Skeletal muscle satellite cell (primary cell): ENCODE results near the gene ANO2.

Experiments used
- H3K27me3 ChIP-seq: 2 replicates; pipeline ENCODE4 v1.7.0; 2013; ENCODE audit warnings: low read length; ENCODE audit not compliant: control insufficient read depth, insufficient read depth
- H3K36me3 ChIP-seq: 2 replicates; pipeline ENCODE4 v1.7.0; 2013; ENCODE audit warnings: mild to moderate bottlenecking, control low read depth, low read length; ENCODE audit not compliant: insufficient read depth
- H3K4me1 ChIP-seq: 2 replicates; pipeline ENCODE4 v1.7.0; 2013; ENCODE audit warnings: low read length; ENCODE audit not compliant: control insufficient read depth, insufficient read depth
- H3K4me2 ChIP-seq: 2 replicates; pipeline ENCODE4 v1.7.0; 2013; ENCODE audit warnings: mild to moderate bottlenecking, low read length
- H3K4me3 ChIP-seq: 2 replicates; pipeline ENCODE4 v1.7.0; 2013; ENCODE audit warnings: low read length
- H3K9ac ChIP-seq: 2 replicates; pipeline ENCODE4 v1.7.0; 2013; ENCODE audit warnings: mild to moderate bottlenecking, low read depth, low read length, moderate library complexity
- H3K9me3 ChIP-seq: replicated peaks from 2 replicates; pipeline ENCODE4 v1.7.0; 2013; ENCODE audit warnings: mild to moderate bottlenecking, control low read depth, low read length

The ANO2 gene

DNA sequence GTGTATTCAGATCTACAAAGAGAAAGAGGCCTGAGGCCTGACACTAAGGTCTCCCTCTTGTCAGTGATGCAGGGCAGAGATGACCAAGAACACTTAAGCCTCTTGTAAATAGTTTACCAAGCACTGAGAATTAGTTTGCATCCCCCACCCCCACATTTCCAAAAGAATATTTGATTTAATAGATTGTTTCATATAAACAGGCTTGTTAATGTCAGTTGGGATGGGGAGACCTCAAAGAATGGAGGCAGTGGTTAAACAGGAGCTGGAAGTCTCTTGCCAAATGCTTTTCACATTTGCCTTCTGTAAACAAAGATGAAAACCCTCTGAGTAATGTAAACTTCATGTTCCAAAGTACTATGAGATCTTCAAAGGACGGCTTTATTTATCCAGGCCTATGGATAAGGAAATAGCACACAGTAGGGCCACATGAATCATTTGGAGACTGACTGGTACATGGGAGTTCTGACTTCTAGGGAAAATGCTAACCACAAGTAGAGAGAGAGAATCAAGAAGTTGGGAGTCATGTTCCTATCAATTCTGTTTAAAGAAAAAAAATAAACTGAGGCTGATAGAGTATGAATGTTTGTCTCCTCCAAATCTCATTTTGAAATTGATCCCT, 234.7 kb downstream of the ANO2 start:
- H3K27me3 ChIP-seq: no peaks in the 10 kb centered on the region
- no peaks in the 10 kb centered on the region for H3K9me3 ChIP-seq
- no peak overlapping the region for H3K4me3 ChIP-seq
- H3K36me3 ChIP-seq: no peaks in the 10 kb centered on the region
- H3K4me2 ChIP-seq: no peak overlapping the region
- H3K9ac ChIP-seq: no peak overlapping the region
- no peaks in the 10 kb centered on the region for H3K4me1 ChIP-seq

DNA sequence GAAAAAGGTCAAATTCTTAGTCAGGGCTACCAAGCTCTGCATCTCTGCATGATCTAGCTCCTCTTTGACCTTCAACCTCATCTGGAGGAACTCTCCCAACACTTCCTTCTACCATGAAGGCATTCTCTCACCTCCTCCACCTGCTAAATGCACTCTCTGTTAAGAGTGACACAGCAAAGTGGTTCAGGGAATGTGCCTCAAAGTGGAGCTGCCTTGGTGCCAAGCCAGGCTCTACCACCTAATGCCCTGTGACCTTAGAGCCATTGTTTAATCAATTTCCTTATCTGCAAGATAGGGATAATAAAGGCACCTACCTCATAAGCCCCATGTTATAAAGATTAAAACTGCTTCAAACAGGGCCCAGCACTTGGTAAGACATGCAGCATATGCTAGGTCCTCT, 236.7 kb downstream of the ANO2 start:
- Histone ChIP-seq H3K4me2 (no peak overlapping the region), H3K27me3 (peaks cover 2% of the 10 kb centered on the region), H3K4me1 (no peaks in the 10 kb centered on the region), H3K36me3 (no peaks in the 10 kb centered on the region), H3K9me3 (no peaks in the 10 kb centered on the region), H3K4me3 (no peak overlapping the region), H3K9ac (no peak overlapping the region)

DNA sequence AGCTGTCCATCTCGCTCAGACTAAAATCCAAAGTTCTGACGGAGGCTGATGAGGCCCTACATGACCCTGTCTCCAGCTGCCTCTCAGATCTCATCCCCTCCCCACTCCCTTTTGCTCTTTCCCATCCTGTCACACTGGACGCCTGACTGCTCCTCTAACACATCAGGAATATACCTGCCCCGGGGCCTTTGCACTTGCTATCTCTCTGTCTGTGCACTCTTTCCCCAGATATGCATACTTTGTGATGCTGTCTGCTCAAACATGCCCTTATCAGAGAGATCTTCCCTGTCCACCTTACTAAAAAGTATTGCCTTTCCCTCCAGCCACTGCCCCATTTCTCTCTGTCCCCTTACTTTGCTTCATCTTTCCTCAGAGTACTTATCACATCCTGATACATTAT, 238.8 kb downstream of the ANO2 start:
- no peaks in the 10 kb centered on the region for H3K9me3 ChIP-seq
- H3K27me3 ChIP-seq: peaks cover 2% of the 10 kb centered on the region
- H3K36me3 ChIP-seq: no peaks in the 10 kb centered on the region
- H3K4me2 ChIP-seq: no peak overlapping the region
- H3K9ac ChIP-seq: no peak overlapping the region
- no peaks in the 10 kb centered on the region for H3K4me1 ChIP-seq
- H3K4me3 ChIP-seq: no peak overlapping the region

DNA sequence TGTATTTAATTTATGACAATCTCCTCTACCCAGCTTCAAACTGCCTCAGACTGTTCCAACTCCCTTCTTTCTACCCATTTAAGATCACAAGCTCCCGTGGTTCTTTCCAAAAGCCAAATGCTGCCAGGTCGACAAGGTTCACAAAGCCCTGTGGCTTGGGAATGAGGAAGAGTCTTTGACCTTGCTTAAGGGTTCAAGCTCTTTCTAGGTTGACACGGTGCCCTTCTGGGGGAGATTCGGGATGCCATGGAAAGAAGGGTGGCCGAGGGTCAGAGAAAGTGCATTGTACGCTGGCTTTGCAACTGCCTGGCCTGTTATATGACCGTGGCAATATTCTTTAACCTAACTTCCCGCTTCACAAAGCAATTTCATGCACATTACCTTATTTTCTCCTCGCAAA, 239.3 kb downstream of the ANO2 start:
- Histone ChIP-seq H3K36me3 (no peaks in the 10 kb centered on the region), H3K4me2 (no peak overlapping the region), H3K9ac (no peak overlapping the region), H3K4me3 (no peak overlapping the region), H3K27me3 (peaks cover 2% of the 10 kb centered on the region), H3K9me3 (no peaks in the 10 kb centered on the region), H3K4me1 (no peaks in the 10 kb centered on the region)

DNA sequence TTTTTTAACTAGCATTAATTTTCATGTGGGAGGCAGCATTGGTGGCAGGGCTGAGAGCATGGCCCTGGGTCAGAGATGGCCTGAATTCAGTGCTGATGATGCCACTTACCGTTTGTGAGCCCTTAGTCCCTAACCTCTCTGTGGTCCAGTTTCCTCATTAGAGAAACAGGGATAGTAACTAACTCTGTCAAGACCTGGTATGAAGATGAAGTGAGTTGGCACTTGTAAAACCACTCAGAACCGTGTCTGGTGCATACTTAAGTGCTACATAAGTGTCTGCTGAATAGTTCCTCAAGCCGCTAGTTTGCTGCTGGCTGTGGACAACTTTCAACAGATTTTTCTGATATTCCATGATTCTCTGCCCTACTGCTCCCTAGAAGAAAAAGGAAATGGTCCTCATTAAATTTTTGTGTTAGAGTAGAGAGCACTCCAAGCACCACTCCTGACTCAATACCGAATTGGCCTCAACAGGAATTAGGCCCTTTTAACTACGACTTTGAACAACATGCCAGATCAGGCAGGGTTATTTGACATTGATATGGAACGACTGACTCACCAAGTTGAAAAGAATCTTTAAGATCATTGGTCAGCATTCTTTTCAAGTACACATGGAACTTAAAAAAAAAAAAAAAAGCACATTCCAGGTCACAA, 250.2 kb downstream of the ANO2 start:
- Histone ChIP-seq H3K27me3 (no peaks in the 10 kb centered on the region), H3K9me3 (no peaks in the 10 kb centered on the region), H3K4me1 (no peaks in the 10 kb centered on the region), H3K36me3 (no peaks in the 10 kb centered on the region), H3K4me3 (no peak overlapping the region), H3K4me2 (no peak overlapping the region), H3K9ac (no peak overlapping the region)

DNA sequence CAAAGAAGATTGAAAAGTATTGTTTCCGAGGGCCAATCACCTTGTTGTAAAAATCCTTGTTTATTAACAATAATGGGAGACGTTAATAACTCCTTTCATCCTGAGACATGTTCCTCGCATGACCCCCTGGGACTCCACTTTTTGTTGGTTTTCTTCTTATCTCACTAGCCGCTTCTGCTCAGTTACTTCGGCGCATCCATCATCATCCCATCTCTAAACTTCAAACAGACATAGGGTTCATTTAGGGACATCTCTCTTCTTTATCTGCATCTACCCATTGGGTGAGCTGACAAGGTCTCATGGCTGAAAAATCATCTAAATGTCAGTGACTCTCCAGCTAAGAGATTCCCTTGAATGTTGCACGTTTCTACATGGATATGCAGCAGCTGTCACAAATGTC, 252.2 kb downstream of the ANO2 start:
- H3K9ac ChIP-seq: no peak overlapping the region
- H3K4me3 ChIP-seq: no peak overlapping the region
- H3K4me2 ChIP-seq: no peak overlapping the region
- no peaks in the 10 kb centered on the region for H3K36me3 ChIP-seq
- no peaks in the 10 kb centered on the region for H3K27me3 ChIP-seq
- no peaks in the 10 kb centered on the region for H3K4me1 ChIP-seq
- H3K9me3 ChIP-seq: no peaks in the 10 kb centered on the region

DNA sequence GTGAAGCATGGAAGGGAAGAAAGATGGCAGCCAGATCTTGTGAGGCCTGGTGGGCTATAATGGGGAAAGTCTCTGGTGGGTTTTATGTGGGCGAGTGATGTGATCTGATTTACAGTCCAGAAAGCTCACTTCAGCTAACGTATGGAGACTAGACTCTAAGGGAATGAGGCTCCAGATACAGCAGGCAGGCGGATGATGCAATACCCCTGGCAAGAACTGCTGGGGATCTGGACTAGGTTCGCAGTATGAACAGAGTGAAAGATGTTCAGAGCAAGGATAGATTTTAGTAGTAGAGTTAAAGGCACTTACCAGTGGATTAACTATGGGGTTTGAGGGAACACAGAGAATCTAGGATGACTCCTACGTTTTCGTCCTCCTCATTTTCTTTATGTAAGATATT, 253.1 kb downstream of the ANO2 start:
- H3K4me3 ChIP-seq: no peak overlapping the region
- H3K36me3 ChIP-seq: no peaks in the 10 kb centered on the region
- no peak overlapping the region for H3K4me2 ChIP-seq
- no peaks in the 10 kb centered on the region for H3K4me1 ChIP-seq
- no peak overlapping the region for H3K9ac ChIP-seq
- no peaks in the 10 kb centered on the region for H3K9me3 ChIP-seq
- no peaks in the 10 kb centered on the region for H3K27me3 ChIP-seq

DNA sequence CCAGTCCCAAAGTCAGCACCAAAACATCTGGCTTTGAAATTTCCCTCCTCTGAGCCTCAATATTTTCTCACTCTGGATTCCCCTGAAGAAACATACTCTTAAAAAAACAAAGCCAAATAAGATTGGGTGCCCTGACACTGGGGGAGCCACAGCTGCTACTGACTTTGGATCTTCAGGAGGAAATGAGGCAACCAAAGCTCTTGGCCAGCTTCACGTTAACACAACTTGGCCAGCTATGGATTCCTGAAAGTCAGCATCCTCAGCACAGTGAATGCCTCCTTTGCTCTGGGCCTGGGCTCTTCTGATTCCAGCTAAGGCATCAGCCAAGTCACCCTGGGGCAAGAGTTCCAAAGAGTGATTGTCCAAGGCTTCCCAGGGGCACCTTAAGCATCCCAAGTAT, 254.8 kb downstream of the ANO2 start:
- Histone ChIP-seq H3K4me2 (no peak overlapping the region), H3K9ac (no peak overlapping the region), H3K9me3 (no peaks in the 10 kb centered on the region), H3K27me3 (no peaks in the 10 kb centered on the region), H3K4me3 (no peak overlapping the region), H3K4me1 (no peaks in the 10 kb centered on the region), H3K36me3 (no peaks in the 10 kb centered on the region)

DNA sequence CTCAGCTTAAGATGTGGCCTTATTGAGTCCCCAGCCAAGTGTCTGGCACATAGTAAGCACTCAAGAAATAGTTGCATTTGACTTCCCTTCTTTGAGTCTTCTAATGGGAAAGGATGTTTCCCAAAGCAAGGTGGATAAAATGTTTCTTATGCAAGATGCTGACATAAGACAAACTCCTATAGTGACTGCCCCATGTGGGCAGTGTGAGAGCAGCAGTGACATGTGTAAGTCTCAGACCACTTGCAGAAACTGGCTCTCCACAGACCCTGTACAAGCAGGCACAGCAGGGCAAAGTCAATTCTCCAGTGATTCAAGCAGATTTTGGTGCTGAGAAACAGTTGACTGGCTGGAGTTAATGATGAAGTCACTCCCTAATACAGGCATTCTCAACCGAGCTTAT, 255.3 kb downstream of the ANO2 start:
- Histone ChIP-seq H3K4me1 (no peaks in the 10 kb centered on the region), H3K9me3 (no peaks in the 10 kb centered on the region), H3K9ac (no peak overlapping the region), H3K4me2 (no peak overlapping the region), H3K36me3 (no peaks in the 10 kb centered on the region), H3K4me3 (no peak overlapping the region), H3K27me3 (no peaks in the 10 kb centered on the region)

DNA sequence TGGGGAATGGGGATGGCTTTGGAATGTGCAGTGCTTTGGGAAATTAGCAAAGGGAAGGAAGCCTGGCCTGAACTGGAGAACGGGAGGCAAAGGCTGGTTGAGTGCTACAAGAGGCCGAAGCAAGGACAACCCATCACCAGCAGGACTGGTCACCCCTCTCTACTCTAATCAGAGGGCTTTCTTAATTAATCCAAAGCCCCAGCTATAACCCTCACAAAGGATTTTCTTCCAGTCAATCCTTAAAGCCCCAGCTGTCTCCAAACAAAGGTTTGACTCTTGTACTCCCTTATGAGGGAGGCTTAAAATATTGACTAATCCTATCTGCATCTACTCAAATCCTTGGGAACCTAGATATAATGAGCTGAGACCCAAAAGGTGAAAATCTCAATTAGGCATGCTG, 256.8 kb downstream of the ANO2 start:
- Histone ChIP-seq H3K9me3 (no peaks in the 10 kb centered on the region), H3K4me1 (no peaks in the 10 kb centered on the region), H3K4me3 (no peak overlapping the region), H3K27me3 (no peaks in the 10 kb centered on the region), H3K36me3 (no peaks in the 10 kb centered on the region), H3K9ac (no peak overlapping the region), H3K4me2 (no peak overlapping the region)

DNA sequence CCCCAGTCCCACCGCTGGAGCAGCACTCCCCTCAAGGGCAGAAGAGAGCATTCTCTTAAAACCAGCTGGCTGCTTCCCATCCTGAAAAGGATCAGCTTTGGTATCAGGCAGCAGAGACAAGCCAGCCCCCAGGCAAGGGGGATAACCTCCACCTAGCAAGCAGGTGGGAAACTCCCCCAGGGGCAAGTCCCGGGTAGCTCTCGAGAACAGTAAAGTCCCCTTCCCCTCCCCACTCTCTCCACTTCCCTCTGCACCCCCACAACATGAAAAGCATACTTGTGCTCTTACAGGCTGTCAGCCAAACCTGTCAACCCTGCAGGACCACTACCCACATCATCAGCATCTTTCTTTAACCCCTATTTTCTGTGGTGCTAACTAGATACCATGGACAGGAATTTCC, 259.1 kb downstream of the ANO2 start:
- H3K9me3 ChIP-seq: no peaks in the 10 kb centered on the region
- no peaks in the 10 kb centered on the region for H3K27me3 ChIP-seq
- no peak overlapping the region for H3K9ac ChIP-seq
- H3K4me2 ChIP-seq: no peak overlapping the region
- H3K4me1 ChIP-seq: no peaks in the 10 kb centered on the region
- H3K4me3 ChIP-seq: no peak overlapping the region
- no peaks in the 10 kb centered on the region for H3K36me3 ChIP-seq

DNA sequence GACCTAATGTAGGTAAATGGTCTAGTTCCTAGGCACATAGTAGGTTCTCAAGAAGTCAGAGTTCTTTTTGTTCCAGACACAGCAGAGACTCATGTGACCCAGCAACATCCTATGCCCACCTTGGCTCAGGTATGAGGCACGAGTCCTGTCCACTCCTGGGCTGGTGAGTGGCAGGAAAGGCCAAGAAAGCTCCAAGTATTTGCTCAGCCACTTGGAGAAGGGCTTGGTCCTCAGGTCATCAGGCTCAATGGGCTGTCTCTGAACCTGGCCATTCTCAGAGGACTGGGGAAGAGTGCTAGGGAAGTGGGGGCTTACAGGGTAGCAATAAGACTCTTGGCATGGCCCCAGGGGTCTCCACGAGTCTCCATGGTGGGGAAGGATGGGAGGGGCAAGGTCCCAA, 260.1 kb downstream of the ANO2 start:
- Histone ChIP-seq H3K27me3 (no peaks in the 10 kb centered on the region), H3K9me3 (no peaks in the 10 kb centered on the region), H3K4me2 (no peak overlapping the region), H3K4me1 (no peaks in the 10 kb centered on the region), H3K36me3 (no peaks in the 10 kb centered on the region), H3K4me3 (no peak overlapping the region), H3K9ac (no peak overlapping the region)
